Activated effector memory CD4-positive, alpha-beta T cell treated with anti-CD3 and anti-CD28 coated beads, Interleukin-2, amount 50 U/mL, for 16 hours (primary cell): ENCODE data around the gene LSM14B.
"Not testable (repeated sequence)": the region's sequence is repeated elsewhere in the genome, so short reads cannot be mapped to it uniquely, and the experiment has no call there.

Experiments used
- DNase-seq: peaks from one replicate; pipeline ENCODE4 v3.0.0-alpha.2; 2020

LSM14B gene

GRCh38 chr20:62121776-62122653 is at the start of gene LSM14B:
TSS of gene LSM14B (plus strand) at chr20:62122475. CDS start at chr20:62122667, 192 bp downstream.
- peak; percentile 99 for DNase-seq

GRCh38 chr20:62073323-62073722 is 49.0 kb upstream of the LSM14B start:
- DNase-seq: no peak

- DNase-seq: no peak
These were observed 43.1 kb upstream of the LSM14B start for GRCh38 chr20:62079166-62079565.

- no peak for DNase-seq
These were observed 41.9 kb upstream of the LSM14B start for GRCh38 chr20:62080249-62080990.

GRCh38 chr20:62083312-62083711 is 39.0 kb upstream of the LSM14B start:
- no peak for DNase-seq

- DNase-seq: not testable (repeated sequence)
These were observed 38.1 kb upstream of the LSM14B start for GRCh38 chr20:62084224-62084623.

- no peak for DNase-seq
These were observed 37.1 kb upstream of the LSM14B start for GRCh38 chr20:62085206-62085605.

- no peak for DNase-seq
These were observed 35.0 kb upstream of the LSM14B start for GRCh38 chr20:62087227-62087626.

- no peak for DNase-seq
These were observed 34.6 kb upstream of the LSM14B start for GRCh38 chr20:62087632-62088031.

- no peak for DNase-seq
These were observed 33.8 kb upstream of the LSM14B start for GRCh38 chr20:62088258-62089127.

- no peak for DNase-seq
These were observed 32.9 kb upstream of the LSM14B start for GRCh38 chr20:62089393-62089792.

GRCh38 chr20:62096421-62097380 is 25.6 kb upstream of the LSM14B start:
- DNase-seq: no peak

GRCh38 chr20:62097881-62098407 is 24.3 kb upstream of the LSM14B start:
- no peak for DNase-seq

- no peak for DNase-seq
These were observed 21.2 kb upstream of the LSM14B start for GRCh38 chr20:62101078-62101477.

GRCh38 chr20:62103508-62104233 is 18.6 kb upstream of the LSM14B start:
- no peak for DNase-seq

- DNase-seq: no peak
These were observed 18.0 kb upstream of the LSM14B start for GRCh38 chr20:62104234-62104789.

- DNase-seq: no peak
These were observed 17.4 kb upstream of the LSM14B start for GRCh38 chr20:62104791-62105345.

- no peak for DNase-seq
These were observed 16.7 kb upstream of the LSM14B start for GRCh38 chr20:62105592-62105991.

GRCh38 chr20:62111148-62111547 is 11.1 kb upstream of the LSM14B start:
- no peak for DNase-seq

- no peak for DNase-seq
These were observed 9.9 kb upstream of the LSM14B start for GRCh38 chr20:62112368-62112767.
